Metanephros (tissue), 2 donors: ENCODE measurements around the gene CYB5R3. TPM values are rescaled to one million over a fixed set of nuclear protein-coding genes. Genes with fewer than 3 reads are reported as not detected.

Source experiments
- small RNA-seq: library from RNA; depleted of rRNA; stranded (forward); fragments of <200 nt; gene quantifications from one replicate; pipeline ENCODE3, GENCODE V24; 2014; ENCODE audit warnings: low replicate concordance
- total RNA-seq: library from RNA; depleted of rRNA; stranded (reverse); fragments of >200 nt; gene quantifications from one replicate; pipeline ENCODE4 v1.2.3, GENCODE V29; 2014

CYB5R3 gene
- total RNA-seq = 79.5 TPM

DNA sequence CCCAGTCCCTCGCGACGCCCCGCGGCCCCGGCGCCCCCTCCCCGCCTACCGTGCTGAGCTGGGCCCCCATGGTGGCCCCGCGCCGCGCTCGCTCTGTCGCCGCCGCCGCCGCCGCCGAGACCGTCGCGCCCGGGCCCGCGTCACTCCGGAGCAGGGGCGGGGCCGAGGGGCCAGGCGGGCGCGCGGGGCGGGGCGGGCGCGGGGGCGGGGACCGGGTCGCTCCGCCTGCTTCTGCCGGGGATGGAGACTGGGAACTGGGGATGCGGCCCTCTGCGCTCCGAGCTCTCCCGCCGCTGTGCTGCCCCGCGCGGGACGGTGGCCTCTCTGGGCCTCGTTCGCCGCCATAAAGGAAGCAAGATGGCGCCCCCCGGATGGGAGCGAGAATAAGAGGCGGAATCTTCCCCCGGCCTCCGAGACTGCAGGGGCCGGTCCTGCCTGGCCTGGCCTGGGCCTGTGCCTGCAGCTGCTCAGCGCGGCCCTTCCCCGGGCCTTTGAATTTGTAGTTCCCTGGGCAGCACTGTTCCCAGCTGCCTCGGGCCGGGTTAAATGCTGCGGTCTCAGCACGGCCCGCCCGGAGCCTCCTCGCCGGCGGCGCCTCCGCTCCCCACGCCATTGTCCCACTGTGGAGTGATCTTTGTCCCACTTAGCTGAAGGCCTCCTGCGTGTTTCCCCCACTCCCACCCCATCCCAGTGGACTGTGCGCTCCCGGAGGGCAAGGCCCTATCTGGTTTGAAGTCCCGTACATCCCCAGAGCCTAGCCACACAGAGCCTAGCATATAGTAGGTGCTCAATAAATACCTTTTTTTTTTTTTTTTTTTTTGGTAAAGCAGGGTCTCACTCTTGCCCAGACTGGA, at the start of gene CYB5R3:
Gene CYB5R3, minus strand, starts transcription at position 147 of the 854 bp plus-strand sequence. Its CDS starts 77 bp downstream, at position 70.

DNA sequence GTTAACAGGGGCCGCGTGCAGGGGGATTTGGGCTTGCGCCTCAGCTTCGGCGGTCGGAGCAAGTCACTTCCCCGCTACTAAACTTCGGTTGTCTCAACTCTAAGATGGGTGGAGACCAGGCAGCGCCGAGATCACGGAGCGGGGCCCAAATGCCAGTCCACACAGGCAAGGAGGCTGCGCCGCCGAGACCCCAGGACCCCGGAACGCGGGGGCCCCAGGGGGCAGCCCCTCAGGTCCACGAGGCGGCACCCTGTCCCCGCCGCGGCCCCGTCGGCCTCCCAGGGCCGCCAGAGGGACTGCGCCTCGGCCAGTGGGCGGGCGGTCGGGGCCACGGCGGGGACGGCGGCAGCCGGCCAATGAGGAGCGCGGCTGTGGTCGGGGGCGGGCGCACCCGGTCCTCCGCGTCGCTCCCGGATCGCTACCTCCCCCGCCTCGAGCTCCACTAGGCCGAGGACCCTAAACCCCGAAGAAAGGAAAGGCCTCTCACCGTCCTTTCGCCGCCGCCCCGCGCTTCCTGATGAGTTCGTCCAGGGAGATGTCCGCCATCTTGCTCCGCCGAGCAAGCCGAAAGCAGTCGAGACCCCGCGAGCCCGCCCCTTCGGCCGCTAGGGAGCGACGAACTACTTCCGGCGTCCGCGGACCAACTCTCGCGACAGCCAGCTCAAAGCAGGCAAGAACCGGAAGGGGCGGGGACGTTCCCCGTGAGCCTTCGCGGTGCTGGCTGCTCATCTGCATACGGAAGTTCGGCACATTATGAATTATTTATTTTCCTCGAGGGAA, 34.7 kb downstream of the CYB5R3 start, which contains the start of gene POLDIP3:
Gene POLDIP3, minus strand, starts transcription at position 572 of the 780 bp plus-strand sequence. Its CDS starts 26 bp downstream, at position 546.

Small RNAs within 50 kb of the gene (small RNA-seq; reads per million reads assigned to genes)
- gene RNU6-513P = not detected

Other genes starting within 250 kb of the CYB5R3 start
- gene NFAM1, start 217.0 kb downstream of the CYB5R3 start, total RNA-seq = 1.9 TPM
- 26.3 TPM for gene RRP7A, start 129.6 kb downstream of the CYB5R3 start, total RNA-seq
- gene SERHL2, start 95.4 kb downstream of the CYB5R3 start, total RNA-seq = 2.7 TPM
- 51.4 TPM for gene POLDIP3, start 34.5 kb downstream of the CYB5R3 start, total RNA-seq
- 0.41 TPM for gene ATP5MGL, start 8.8 kb downstream of the CYB5R3 start, total RNA-seq
- gene A4GALT, start 71.5 kb upstream of the CYB5R3 start, total RNA-seq = 22.6 TPM
- gene ARFGAP3, start 207.9 kb upstream of the CYB5R3 start, total RNA-seq = 34.7 TPM